ACC112 (cell line): Measurements from ENCODE around the gene NOSTRIN.
A peak's percentile ranks its signal among the peaks of the same experiment; 100 is the strongest.

Source experiments
- H2AFZ ChIP-seq: fragments of 200-600 bp; sonication (generic); one replicate; pipeline ENCODE4 v1.6.0; 2017; ENCODE audit warnings: antibody characterized with exemption, low read length; ENCODE audit not compliant: unreplicated experiment
- H3K27ac ChIP-seq: fragments of 200-600 bp; sonication (generic); 2 replicates; pipeline ENCODE4 v1.5.1; 2014; ENCODE audit warnings: low read depth, mild to moderate bottlenecking, antibody characterized with exemption, low read length, moderate library complexity
- H3K27me3 ChIP-seq: fragments of 200-600 bp; sonication (generic); 2 replicates; pipeline ENCODE4 v1.6.1; 2014; ENCODE audit warnings: mild to moderate bottlenecking, antibody characterized with exemption, low read length, moderate library complexity, mixed read lengths; ENCODE audit not compliant: insufficient read depth
- H3K36me3 ChIP-seq: fragments of 200-600 bp; sonication (generic); 2 replicates; pipeline ENCODE4 v1.6.1; 2016; ENCODE audit warnings: mild to moderate bottlenecking, antibody characterized with exemption, low read length, moderate library complexity, mixed read lengths; ENCODE audit not compliant: insufficient read depth
- H3K4me1 ChIP-seq: fragments of 200-600 bp; sonication (generic); one replicate; pipeline ENCODE4 v1.6.1; 2016; ENCODE audit warnings: low read length, mixed read lengths; ENCODE audit not compliant: insufficient read depth, unreplicated experiment, control insufficient read depth
- H3K4me3 ChIP-seq: fragments of 200-600 bp; sonication (generic); 2 replicates; pipeline ENCODE4 v1.5.1; 2014; ENCODE audit warnings: mild to moderate bottlenecking, low read depth, low read length
- H3K79me2 ChIP-seq: fragments of 200-600 bp; sonication (generic); one replicate; pipeline ENCODE4 v1.6.0; 2016; ENCODE audit warnings: low read length; ENCODE audit not compliant: control insufficient read depth, unreplicated experiment, insufficient read depth

NOSTRIN gene

DNA sequence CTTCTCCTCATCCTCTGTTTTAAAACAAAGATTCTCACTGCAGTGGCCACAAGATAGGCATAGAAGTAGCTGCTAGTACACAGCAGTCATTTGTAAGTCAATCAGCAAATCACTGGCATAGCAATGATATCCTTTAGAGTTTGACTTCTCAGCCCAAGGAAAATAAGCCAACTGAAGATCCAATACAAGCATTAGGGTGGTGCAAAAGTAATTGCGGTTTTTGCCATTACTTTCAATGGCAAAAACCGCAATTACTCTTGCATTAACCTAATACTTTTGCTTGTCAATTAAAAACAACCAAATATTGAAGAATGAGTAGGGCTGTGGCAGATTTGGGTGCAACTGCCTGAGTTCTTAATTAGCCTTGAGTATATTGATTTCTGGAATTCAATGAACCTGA is 101.5 kb downstream of the NOSTRIN start:
- H3K27me3 ChIP-seq: peaks cover 54% of the 10 kb centered on the region

GRCh38 chr2:168904358-168904757 is 101.9 kb downstream of the NOSTRIN start:
- Histone ChIP-seq H3K27ac (no peak overlapping the region), H3K36me3 (no peaks in the 10 kb centered on the region), H3K4me1 (no peaks in the 10 kb centered on the region), H3K79me2 (no peaks in the 10 kb centered on the region), H3K4me3 (no peak overlapping the region), H3K27me3 (peaks cover 49% of the 10 kb centered on the region), H2AFZ (no peak overlapping the region)

More for the DNA sequence above, 101.5 kb downstream of the NOSTRIN start:
- H3K27ac ChIP-seq: no peak overlapping the region
- no peaks in the 10 kb centered on the region for H3K36me3 ChIP-seq
- H2AFZ ChIP-seq: no peak overlapping the region
- no peak overlapping the region for H3K4me3 ChIP-seq
- H3K79me2 ChIP-seq: no peaks in the 10 kb centered on the region
- H3K4me1 ChIP-seq: no peaks in the 10 kb centered on the region

DNA sequence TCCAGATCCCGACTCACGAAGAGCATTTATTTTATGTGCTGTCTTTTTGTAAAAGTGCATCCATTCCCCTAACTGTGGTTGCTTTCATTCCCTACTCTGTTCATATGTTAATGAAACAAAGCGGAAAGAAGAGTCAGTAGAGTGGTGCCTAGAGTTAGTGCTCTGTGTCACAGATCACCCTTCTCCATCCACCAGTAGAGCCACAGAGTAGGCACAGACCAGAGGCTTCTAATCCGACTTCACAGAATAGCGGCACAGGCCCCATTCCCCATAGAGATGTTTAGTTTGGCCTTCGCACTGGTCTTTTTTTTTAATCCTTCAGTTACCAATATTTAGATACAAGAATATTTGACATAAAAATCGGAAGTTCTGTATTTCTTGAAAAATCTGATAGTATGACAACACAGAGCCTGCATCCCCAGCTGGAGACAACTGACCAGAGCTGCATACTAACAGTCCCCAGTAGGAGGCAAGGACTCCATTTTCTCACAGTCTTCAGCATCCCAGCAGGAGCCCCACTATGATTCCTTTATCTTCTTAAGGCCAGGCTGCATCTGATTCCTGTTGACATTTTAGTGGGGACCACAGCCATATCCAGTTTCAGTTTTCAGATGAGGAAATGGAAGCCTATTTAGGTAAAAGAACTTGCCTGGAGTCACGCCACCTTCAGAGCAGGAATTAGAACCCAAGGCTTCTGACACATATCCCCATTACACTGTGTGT is 105.7 kb downstream of the NOSTRIN start:
- no peak overlapping the region for H3K27ac ChIP-seq
- H3K4me1 ChIP-seq: no peaks in the 10 kb centered on the region
- H3K4me3 ChIP-seq: no peak overlapping the region
- no peaks in the 10 kb centered on the region for H3K36me3 ChIP-seq
- H3K27me3 ChIP-seq: peaks cover 60% of the 10 kb centered on the region
- no peaks in the 10 kb centered on the region for H3K79me2 ChIP-seq
- H2AFZ ChIP-seq: no peak overlapping the region

DNA sequence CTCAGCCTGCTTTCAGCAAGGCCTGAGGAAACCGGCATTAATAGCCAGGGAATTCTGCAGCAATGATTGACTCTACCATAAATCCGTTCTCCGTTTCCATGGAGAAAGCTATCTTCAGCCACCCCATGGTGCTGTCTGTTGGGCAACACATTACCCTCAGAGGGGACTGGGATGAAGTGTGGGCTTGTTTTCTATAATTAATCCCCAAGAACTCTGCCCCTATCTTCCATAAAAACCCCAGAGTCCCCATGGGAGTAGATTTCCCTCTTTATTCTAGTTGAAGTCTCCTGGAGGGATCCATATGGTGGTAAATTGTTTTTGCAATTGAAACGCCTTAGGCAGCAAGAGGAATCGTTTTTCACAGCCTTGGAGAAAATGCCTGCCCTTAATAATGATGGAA is 107.9 kb downstream of the NOSTRIN start:
- Histone ChIP-seq H3K36me3 (no peaks in the 10 kb centered on the region), H3K27me3 (peaks cover 42% of the 10 kb centered on the region), H3K4me3 (no peak overlapping the region), H3K27ac (no peak overlapping the region), H2AFZ (no peak overlapping the region), H3K4me1 (no peaks in the 10 kb centered on the region), H3K79me2 (no peaks in the 10 kb centered on the region)

DNA sequence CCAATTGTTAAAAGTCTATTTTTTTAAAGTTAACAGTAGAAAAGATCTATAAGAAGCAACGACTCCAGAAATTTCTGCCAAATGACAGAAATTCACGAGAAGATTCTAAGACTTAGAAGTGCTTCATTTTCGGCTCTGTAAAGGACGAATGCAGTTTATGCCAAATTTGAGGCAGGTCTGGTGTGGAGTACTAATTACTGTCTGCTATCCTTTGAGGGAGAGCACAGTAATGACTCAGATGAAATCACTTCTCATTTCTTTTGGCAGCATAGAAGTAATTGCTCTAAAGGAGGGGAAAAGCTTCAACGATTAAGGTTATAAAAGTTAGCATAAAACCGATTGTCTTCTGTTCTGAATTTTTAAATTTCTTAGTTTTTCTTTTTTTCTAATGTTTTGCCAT is 110.0 kb downstream of the NOSTRIN start:
- peak overlapping the region; percentile 53 for H2AFZ ChIP-seq
- no peaks in the 10 kb centered on the region for H3K79me2 ChIP-seq
- H3K27ac ChIP-seq: no peak overlapping the region
- peak overlapping the region; percentile 70 for H3K4me3 ChIP-seq
- H3K4me1 ChIP-seq: no peaks in the 10 kb centered on the region
- peaks cover 27% of the 10 kb centered on the region for H3K27me3 ChIP-seq
- H3K36me3 ChIP-seq: no peaks in the 10 kb centered on the region

- Histone ChIP-seq H3K4me1 (no peaks in the 10 kb centered on the region), H3K4me3 (peak overlapping the region; percentile 70), H3K79me2 (no peaks in the 10 kb centered on the region), H3K27me3 (peaks cover 27% of the 10 kb centered on the region), H3K27ac (no peak overlapping the region), H2AFZ (peak overlapping the region; percentile 53), H3K36me3 (no peaks in the 10 kb centered on the region)
Observed at GRCh38 chr2:168912901-168913369, 110.5 kb downstream of the NOSTRIN start.

DNA sequence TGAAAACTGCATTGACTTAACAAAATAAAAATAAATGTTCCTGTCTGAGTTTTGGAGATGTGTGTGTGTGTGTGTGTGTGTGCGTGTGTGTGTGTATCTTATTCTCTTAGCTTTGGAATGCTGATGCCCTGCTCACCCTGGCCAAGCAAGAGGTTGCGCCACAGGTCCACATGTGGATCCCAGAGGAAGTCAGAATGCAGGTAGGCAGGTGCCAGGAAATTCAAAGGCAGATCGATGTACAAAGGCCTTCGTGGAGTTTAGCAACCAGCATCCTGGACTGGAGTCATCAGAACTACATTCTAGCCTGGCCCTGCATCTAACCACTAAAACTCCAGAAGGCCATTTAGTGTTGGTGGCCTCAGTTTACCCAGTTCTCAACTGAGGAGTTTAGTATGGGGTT is 111.1 kb downstream of the NOSTRIN start:
- Histone ChIP-seq H3K4me3 (no peak overlapping the region), H3K27ac (no peak overlapping the region), H3K27me3 (peaks cover 27% of the 10 kb centered on the region), H3K4me1 (no peaks in the 10 kb centered on the region), H3K36me3 (no peaks in the 10 kb centered on the region), H2AFZ (no peak overlapping the region), H3K79me2 (no peaks in the 10 kb centered on the region)
